Stomach smooth muscle (tissue), 2 donors: ENCODE measurements around the gene GSTO1.

Experiments used
- H3K27ac ChIP-seq: one replicate; pipeline ENCODE4 v1.7.0; 2013; ENCODE audit warnings: mild to moderate bottlenecking, low read length, inconsistent platforms
- H3K27me3 ChIP-seq, 2 donors: one replicate each; pipeline ENCODE4 v1.7.0; 2013; ENCODE audit warnings: low read length in 2 of 2; ENCODE audit not compliant: insufficient read depth in 2 of 2, control insufficient read depth in 1 of 2
- H3K36me3 ChIP-seq, 2 donors: one replicate each; pipeline ENCODE4 v1.7.0; 2013; ENCODE audit warnings: low read length in 2 of 2; ENCODE audit not compliant: control insufficient read depth in 2 of 2, insufficient read depth in 2 of 2
- H3K4me1 ChIP-seq: one replicate; pipeline ENCODE4 v1.7.0; 2013; ENCODE audit warnings: low read length; ENCODE audit not compliant: control insufficient read depth, insufficient read depth
- H3K4me3 ChIP-seq, 2 donors: one replicate each; pipeline ENCODE4 v1.7.0; 2013; ENCODE audit warnings: low read length in 2 of 2
- H3K9ac ChIP-seq, 2 donors: one replicate each; pipeline ENCODE4 v1.7.0; 2013; ENCODE audit warnings: low read length in 2 of 2, mild to moderate bottlenecking in 1 of 2
- H3K9me3 ChIP-seq, 2 donors: one replicate each; pipeline ENCODE4 v1.7.0; 2013; ENCODE audit warnings: low read length in 2 of 2; ENCODE audit not compliant: control insufficient read depth in 2 of 2
- donor health status: healthy.
- donor health status: Pancreatic carcinoma.

Gene GSTO1

GRCh38 chr10:104259999-104260774, 5.5 kb downstream of the GSTO1 start:
- H3K9me3 ChIP-seq: no peaks in the 10 kb centered on the region
- H3K9ac ChIP-seq: peak overlapping the region in 1 of 2 donors; percentile 37
- H3K27ac ChIP-seq: peak overlapping the region; percentile 64
- peak overlapping the region in 1 of 2 donors; percentile 24 for H3K4me3 ChIP-seq
- H3K27me3 ChIP-seq: no peaks in the 10 kb centered on the region
- H3K36me3 ChIP-seq: peaks cover 35 to 44% of the 10 kb centered on the region in 2 donors
- H3K4me1 ChIP-seq: peaks cover 4% of the 10 kb centered on the region

GRCh38 chr10:104260775-104261115, 6.1 kb downstream of the GSTO1 start:
- no peaks in the 10 kb centered on the region for H3K27me3 ChIP-seq
- no peak overlapping the region for H3K9ac ChIP-seq
- no peaks in the 10 kb centered on the region for H3K9me3 ChIP-seq
- H3K4me1 ChIP-seq: peaks cover 2% of the 10 kb centered on the region
- peaks cover 38 to 44% of the 10 kb centered on the region in 2 donors for H3K36me3 ChIP-seq
- H3K4me3 ChIP-seq: no peak overlapping the region
- H3K27ac ChIP-seq: peak overlapping the region; percentile 64

GRCh38 chr10:104262055-104262454, 7.4 kb downstream of the GSTO1 start:
- no peak overlapping the region for H3K27ac ChIP-seq
- peaks cover 41 to 52% of the 10 kb centered on the region in 2 donors for H3K36me3 ChIP-seq
- peaks cover 2% of the 10 kb centered on the region for H3K4me1 ChIP-seq
- H3K9me3 ChIP-seq: no peaks in the 10 kb centered on the region
- H3K9ac ChIP-seq: no peak overlapping the region
- H3K27me3 ChIP-seq: no peaks in the 10 kb centered on the region
- no peak overlapping the region for H3K4me3 ChIP-seq

- H3K9ac ChIP-seq: no peak overlapping the region
- no peaks in the 10 kb centered on the region for H3K27me3 ChIP-seq
- peaks cover 11% of the 10 kb centered on the region for H3K4me1 ChIP-seq
- H3K4me3 ChIP-seq: no peak overlapping the region
- peaks cover 36 to 44% of the 10 kb centered on the region in 2 donors for H3K36me3 ChIP-seq
- no peak overlapping the region for H3K27ac ChIP-seq
- H3K9me3 ChIP-seq: no peaks in the 10 kb centered on the region
These were observed 10.1 kb downstream of the GSTO1 start for GRCh38 chr10:104264783-104265182.

GRCh38 chr10:104267721-104268404, 13.2 kb downstream of the GSTO1 start:
- peak overlapping the region; percentile 64 to 82 for H3K4me3 ChIP-seq
- no peaks in the 10 kb centered on the region for H3K9me3 ChIP-seq
- H3K4me1 ChIP-seq: peaks cover 9% of the 10 kb centered on the region
- H3K36me3 ChIP-seq: peaks cover 14 to 20% of the 10 kb centered on the region in 2 donors
- no peaks in the 10 kb centered on the region for H3K27me3 ChIP-seq
- peak overlapping the region; percentile 70 to 86 for H3K9ac ChIP-seq
- peak overlapping the region; percentile 72 for H3K27ac ChIP-seq

GRCh38 chr10:104268405-104268712, 13.7 kb downstream of the GSTO1 start:
- peak overlapping the region; percentile 72 for H3K27ac ChIP-seq
- no peaks in the 10 kb centered on the region for H3K9me3 ChIP-seq
- H3K27me3 ChIP-seq: no peaks in the 10 kb centered on the region
- peaks cover 14 to 15% of the 10 kb centered on the region in 2 donors for H3K36me3 ChIP-seq
- H3K9ac ChIP-seq: peak overlapping the region; percentile 70 to 86
- peaks cover 9% of the 10 kb centered on the region for H3K4me1 ChIP-seq
- H3K4me3 ChIP-seq: peak overlapping the region; percentile 64 to 82

- no peaks in the 10 kb centered on the region for H3K9me3 ChIP-seq
- H3K27ac ChIP-seq: peak within 1 kb of the TSS; percentile 72
- peaks cover 9% of the 10 kb centered on the region for H3K4me1 ChIP-seq
- peak within 1 kb of the TSS; percentile 64 to 82 for H3K4me3 ChIP-seq
- H3K27me3 ChIP-seq: peaks cover 0 to under 1% of the 10 kb centered on the region in 2 donors
- peaks cover 14 to 15% of the 10 kb centered on the region in 2 donors for H3K36me3 ChIP-seq
- H3K9ac ChIP-seq: peak within 1 kb of the TSS; percentile 70 to 90
These were observed 14.3 kb downstream of the GSTO1 start, which contains the start of gene GSTO2 for GRCh38 chr10:104268713-104269645. Gene GSTO2, plus strand, starts transcription at chr10:104269184. Its CDS starts 5,732 bp downstream, at chr10:104274916.

- Histone ChIP-seq H3K4me1 (peaks cover 7% of the 10 kb centered on the region), H3K36me3 (no peaks in the 10 kb centered on the region), H3K4me3 (no peak overlapping the region), H3K27ac (no peak overlapping the region), H3K9me3 (no peaks in the 10 kb centered on the region), H3K27me3 (peaks cover 9 to 17% of the 10 kb centered on the region in 2 donors), H3K9ac (no peak overlapping the region)
These were observed 18.6 kb downstream of the GSTO1 start for GRCh38 chr10:104273286-104273685.

GRCh38 chr10:104273899-104274575, 19.3 kb downstream of the GSTO1 start:
- peaks cover 5% of the 10 kb centered on the region for H3K4me1 ChIP-seq
- H3K9ac ChIP-seq: no peak overlapping the region
- H3K27me3 ChIP-seq: peaks cover 9 to 17% of the 10 kb centered on the region in 2 donors
- no peaks in the 10 kb centered on the region for H3K9me3 ChIP-seq
- no peak overlapping the region for H3K27ac ChIP-seq
- H3K4me3 ChIP-seq: no peak overlapping the region
- no peaks in the 10 kb centered on the region for H3K36me3 ChIP-seq
